ENCODE measurements around the gene ADRM1.

The ADRM1 gene

DNA sequence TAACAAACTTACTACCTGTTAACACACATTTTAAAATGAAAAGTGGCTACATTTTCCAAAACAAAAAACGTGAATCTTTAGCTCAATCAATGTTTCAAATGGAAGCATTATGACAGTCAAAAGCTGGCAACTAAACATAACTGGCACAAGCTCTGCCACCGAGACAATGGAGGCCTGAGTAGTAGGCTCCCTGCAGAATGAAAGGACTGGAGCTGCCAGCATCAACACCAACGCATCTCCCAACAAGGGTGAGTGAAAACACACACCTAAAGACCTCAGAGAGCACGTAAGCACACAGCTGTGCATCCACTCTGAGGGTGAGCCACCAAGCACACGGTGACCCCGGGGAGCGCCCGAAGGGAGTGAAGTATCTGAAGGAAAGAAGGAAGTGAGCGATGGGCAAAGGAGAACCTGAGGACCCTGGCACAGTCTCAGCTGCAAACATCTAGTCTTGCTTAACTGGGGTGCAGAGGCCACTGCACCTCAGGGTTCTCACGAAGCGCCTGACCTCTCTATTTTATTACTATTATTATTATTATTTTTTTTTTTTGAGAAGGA is 1.6 kb upstream of the ADRM1 start:
- no peak overlapping the region for H3K4me3 ChIP-seq (replicated peaks in 1 of 2; ENCODE audit: low read depth in 2 of 2, low read length in 2 of 2)
- no peak for DNase-seq (ENCODE audit: low read depth in 2 of 2)
- TF ChIP-seq, protein P1, sequence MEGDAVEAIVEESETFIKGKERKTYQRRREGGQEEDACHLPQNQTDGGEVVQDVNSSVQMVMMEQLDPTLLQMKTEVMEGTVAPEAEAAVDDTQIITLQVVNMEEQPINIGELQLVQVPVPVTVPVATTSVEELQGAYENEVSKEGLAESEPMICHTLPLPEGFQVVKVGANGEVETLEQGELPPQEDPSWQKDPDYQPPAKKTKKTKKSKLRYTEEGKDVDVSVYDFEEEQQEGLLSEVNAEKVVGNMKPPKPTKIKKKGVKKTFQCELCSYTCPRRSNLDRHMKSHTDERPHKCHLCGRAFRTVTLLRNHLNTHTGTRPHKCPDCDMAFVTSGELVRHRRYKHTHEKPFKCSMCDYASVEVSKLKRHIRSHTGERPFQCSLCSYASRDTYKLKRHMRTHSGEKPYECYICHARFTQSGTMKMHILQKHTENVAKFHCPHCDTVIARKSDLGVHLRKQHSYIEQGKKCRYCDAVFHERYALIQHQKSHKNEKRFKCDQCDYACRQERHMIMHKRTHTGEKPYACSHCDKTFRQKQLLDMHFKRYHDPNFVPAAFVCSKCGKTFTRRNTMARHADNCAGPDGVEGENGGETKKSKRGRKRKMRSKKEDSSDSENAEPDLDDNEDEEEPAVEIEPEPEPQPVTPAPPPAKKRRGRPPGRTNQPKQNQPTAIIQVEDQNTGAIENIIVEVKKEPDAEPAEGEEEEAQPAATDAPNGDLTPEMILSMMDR (IDR thresholded peaks at IDR 0.05; ENCODE audit: low read depth, low read length) = no peak

DNA sequence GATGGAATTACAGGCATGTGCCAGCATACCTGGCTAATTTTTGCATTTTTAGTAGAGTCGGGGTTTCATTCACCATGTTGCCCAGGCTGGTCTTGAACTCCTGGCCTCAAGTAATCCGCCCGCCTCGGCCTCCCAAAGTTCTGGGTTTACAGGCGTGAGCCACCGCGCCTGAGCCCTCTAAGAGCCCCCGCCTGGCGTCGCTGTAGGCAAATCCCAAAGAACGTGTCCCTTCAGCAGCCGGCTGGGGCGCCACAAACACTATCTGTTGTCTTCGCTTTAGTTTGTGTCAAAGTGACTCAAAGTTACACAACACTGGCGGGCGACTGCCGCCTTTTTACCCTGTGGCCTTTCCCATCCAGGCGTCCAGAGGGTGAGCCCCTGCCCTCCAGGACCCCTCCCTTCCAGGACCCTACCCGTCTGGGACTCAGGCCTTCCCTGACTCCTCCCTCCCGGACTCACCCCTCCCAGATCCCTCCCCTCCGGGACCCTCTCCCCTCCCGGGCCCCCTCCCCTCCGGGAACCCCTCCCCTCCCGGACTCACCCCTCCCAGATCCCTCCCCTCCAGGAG is 940 bp upstream of the ADRM1 start:
- H3K4me3 ChIP-seq (replicated peaks in 1 of 2; ENCODE audit: low read depth in 2 of 2, low read length in 2 of 2) = peak overlapping the region; percentile 64 to 65
- TF ChIP-seq, protein P1 (IDR thresholded peaks at IDR 0.05; ENCODE audit: low read depth, low read length) = peak; percentile 91
- DNase-seq (ENCODE audit: low read depth in 2 of 2) = peak; percentile 94 to 97

DNA sequence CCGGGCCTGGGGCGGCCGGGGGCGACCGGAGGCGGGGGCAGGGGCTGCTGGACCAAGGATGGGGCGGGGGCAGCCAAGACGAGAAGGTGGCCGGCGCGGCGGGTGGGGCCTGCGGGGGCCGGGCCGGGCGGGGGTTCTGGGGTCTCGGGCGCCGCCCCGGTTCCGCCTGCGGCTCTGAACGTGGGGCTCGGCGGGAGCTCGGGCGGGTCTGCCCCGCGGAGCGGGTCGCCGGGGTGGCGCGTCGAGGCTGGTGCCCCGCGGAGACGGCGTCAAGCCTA is 204 bp downstream of the ADRM1 start:
- TF ChIP-seq, protein P1 (IDR thresholded peaks at IDR 0.05; ENCODE audit: low read depth, low read length) = no peak
- no peak for DNase-seq (ENCODE audit: low read depth in 2 of 2)
- H3K4me3 ChIP-seq (replicated peaks in 1 of 2; ENCODE audit: low read depth in 2 of 2, low read length in 2 of 2) = peak overlapping the region; percentile 87 to 94

DNA sequence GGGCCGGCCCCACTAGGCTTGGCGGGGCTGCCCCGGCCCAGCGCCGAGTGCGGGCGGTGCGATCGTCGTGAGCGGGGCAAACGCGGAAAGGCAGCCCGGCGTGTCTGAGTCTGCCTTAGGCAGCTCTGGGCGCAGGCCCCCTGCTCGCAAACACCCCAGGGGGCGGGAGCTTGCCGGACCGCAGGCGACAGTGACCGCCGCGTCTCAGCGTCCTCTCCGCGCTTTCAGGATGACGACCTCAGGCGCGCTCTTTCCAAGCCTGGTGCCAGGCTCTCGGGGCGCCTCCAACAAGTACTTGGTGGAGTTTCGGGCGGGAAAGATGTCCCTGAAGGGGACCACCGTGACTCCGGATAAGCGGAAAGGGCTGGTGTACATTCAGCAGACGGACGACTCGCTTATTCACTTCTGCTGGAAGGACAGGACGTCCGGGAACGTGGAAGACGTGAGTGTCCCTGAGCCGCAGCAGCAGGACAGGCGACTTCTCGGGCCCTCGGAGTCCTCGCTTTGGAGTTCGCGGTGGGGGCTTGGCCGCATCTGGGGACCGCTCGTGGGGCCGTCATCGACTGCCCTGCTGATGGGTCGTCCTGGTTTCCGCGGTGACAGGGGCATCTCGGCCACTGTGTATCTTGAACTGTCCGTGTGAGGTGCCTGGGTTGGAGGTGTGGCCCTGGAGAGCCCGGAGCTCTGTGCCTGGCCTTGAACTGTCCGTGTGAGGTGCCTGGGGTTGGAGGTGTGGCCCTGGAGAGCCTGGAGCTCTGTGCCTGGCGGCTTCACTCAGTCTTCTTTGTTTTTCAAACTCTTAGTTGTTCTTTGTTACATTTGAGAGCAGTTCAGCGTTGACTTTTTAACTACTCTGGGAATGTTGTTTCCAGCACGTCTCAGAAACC is 786 bp downstream of the ADRM1 start:
- H3K4me3 ChIP-seq (replicated peaks in 1 of 2; ENCODE audit: low read depth in 2 of 2, low read length in 2 of 2) = peak overlapping the region; percentile 87 to 94
- peak in 1 of 2 donors; percentile 44 for DNase-seq (ENCODE audit: low read depth in 2 of 2)
- TF ChIP-seq, protein P1 (IDR thresholded peaks at IDR 0.05; ENCODE audit: low read depth, low read length) = no peak

DNA sequence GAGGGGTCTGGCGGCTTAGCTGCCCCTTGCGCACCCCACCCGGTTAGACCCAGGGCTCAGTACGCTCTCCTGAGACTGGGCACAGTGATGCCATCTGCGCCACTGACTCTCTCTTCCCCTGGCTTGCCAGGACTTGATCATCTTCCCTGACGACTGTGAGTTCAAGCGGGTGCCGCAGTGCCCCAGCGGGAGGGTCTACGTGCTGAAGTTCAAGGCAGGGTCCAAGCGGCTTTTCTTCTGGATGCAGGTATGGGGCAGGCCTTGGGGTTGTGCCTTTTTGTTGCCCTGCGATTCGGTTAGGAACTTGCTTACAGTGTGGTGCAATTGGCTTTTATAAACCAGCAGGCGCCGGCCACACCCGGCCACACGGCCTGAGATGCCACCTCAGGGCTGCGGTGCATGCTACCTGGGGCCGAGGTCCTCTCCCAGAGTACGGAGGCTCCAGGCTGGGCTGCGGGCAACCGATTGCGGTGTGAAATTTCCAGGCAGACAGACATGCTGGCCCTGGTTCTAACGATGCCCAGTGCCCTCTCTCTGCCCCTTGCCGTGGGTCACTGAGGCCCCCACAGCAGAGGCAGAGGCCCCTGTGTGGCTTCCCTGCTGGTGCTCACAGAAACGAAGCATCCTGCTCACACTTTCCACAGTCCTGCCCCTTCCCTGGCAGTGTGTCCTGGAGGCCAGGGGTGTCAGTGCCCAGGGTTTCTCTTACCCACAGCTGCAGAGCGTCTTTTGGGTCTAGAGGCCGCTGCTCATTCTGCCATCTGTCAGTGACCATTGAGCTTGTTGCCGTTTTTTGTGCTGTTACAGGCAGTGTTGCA is 1.7 kb downstream of the ADRM1 start:
- TF ChIP-seq, protein P1 (IDR thresholded peaks at IDR 0.05; ENCODE audit: low read depth, low read length) = no peak
- peak overlapping the region; percentile 87 to 94 for H3K4me3 ChIP-seq (replicated peaks in 1 of 2; ENCODE audit: low read depth in 2 of 2, low read length in 2 of 2)

DNA sequence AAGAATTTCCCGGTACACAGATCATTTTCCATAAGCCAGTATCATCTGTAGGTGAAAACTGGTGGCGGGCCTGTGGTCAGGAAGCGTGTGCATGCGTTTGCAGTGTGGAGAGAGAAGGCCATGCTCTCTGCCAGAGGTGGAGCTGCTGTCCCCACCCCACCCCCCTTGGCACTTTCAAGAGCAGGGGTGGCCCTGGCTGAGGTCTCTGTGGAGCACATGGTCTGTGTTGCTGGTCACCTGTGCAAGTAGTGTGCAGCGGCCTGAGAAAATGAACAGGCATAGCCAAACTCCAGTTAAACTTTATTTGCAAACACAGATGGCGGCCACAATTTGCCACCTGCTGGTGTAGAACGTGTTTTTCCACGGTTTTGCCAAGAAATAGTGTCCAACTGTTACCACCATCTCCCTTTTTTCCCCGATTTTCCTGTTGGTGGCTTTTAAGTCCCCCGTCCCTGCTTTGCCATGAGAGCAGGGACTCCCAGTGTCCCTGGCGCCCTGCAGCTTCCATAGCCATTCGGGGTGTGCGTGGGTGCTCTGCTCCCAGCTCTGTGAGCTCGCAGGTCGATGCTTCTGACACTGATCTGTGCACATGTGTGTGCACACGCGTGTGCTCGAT is 2.5 kb downstream of the ADRM1 start:
- TF ChIP-seq, protein P1 (IDR thresholded peaks at IDR 0.05; ENCODE audit: low read depth, low read length) = no peak

More for the DNA sequence above, 1.7 kb downstream of the ADRM1 start:
- DNase-seq (ENCODE audit: low read depth in 2 of 2) = no peak

More for the DNA sequence above, 2.5 kb downstream of the ADRM1 start:
- peak in 1 of 2 donors; percentile 29 for DNase-seq (ENCODE audit: low read depth in 2 of 2)
- peak overlapping the region in 1 of 2 donors; percentile 94 for H3K4me3 ChIP-seq (replicated peaks in 1 of 2; ENCODE audit: low read depth in 2 of 2, low read length in 2 of 2)
